H1 (cell line): ENCODE measurements around the gene RFX6.

ENCODE experiments used
- ASH2L ChIP-seq: fragments of 200-600, 300-600 bp; sonication (generic); IDR thresholded peaks from one replicate; pipeline ENCODE4 v1.7.1; 2017; ENCODE audit warnings: low read length
- ATF2 ChIP-seq: IDR thresholded peaks from 2 replicates; pipeline ENCODE4 v1.6.1; 2012; ENCODE audit warnings: low read length, inconsistent platforms
- BACH1 ChIP-seq: IDR thresholded peaks from 2 replicates; pipeline ENCODE4 v1.6.1; 2012; ENCODE audit warnings: low read length, improper control_type of control experiment
- EZH2 ChIP-seq: fragments of 200-600 bp; sonication (generic); IDR thresholded peaks from 2 replicates; pipeline ENCODE4 v1.7.1; 2012; ENCODE audit warnings: low read depth, mild to moderate bottlenecking, moderate library complexity, low read length, inconsistent platforms; ENCODE audit not compliant: severe bottlenecking
- GABPA ChIP-seq: IDR thresholded peaks from 2 replicates; pipeline ENCODE4 v1.6.1; 2011; ENCODE audit warnings: mild to moderate bottlenecking, low read length, moderate library complexity, borderline replicate concordance; ENCODE audit not compliant: insufficient read depth
- JUND ChIP-seq: IDR thresholded peaks from 2 replicates; pipeline ENCODE4 v1.6.1; 2011; ENCODE audit warnings: mild to moderate bottlenecking, improper control_type of control experiment, low read length
- MAX ChIP-seq: IDR thresholded peaks from 2 replicates; pipeline ENCODE4 v1.6.1; 2012; ENCODE audit warnings: inconsistent platforms
- POLR2A ChIP-seq, 2 experiments: IDR thresholded peaks; 1 replicate in 1 of 2; 2 replicates in 1 of 2; pipeline ENCODE4 v1.6.1; 2011; ENCODE audit warnings: low read depth in 2 of 2, low read length in 2 of 2, mild to moderate bottlenecking in 2 of 2; ENCODE audit errors: control extremely low read depth in 1 of 2
- RAD21 ChIP-seq, 2 experiments: IDR thresholded peaks in 1 of 2; conservative IDR thresholded peaks in 1 of 2; 2 replicates each; pipeline ENCODE4 v1.6.1; 2011; ENCODE audit warnings: low read depth in 2 of 2, low read length in 2 of 2, improper control_type of control experiment in 1 of 2, inconsistent platforms in 1 of 2, mild to moderate bottlenecking in 1 of 2, moderate library complexity in 1 of 2
- SIN3A ChIP-seq, 2 experiments: IDR thresholded peaks in 1 of 2; conservative IDR thresholded peaks in 1 of 2; 2 replicates each; pipeline ENCODE4 v1.6.1; 2011 to 2012; ENCODE audit warnings: low read length in 2 of 2, improper control_type of control experiment in 1 of 2, low read depth in 1 of 2, mild to moderate bottlenecking in 1 of 2
- YY1 ChIP-seq: IDR thresholded peaks from 2 replicates; pipeline ENCODE4 v1.6.1; 2011; ENCODE audit warnings: low read depth, mild to moderate bottlenecking, low read length
- ZNF274 ChIP-seq: IDR thresholded peaks from 2 replicates; pipeline ENCODE4 v1.7.0; 2012; ENCODE audit warnings: low read length, borderline replicate concordance; ENCODE audit errors: extremely low read depth
- TF ChIP-seq, protein P1 (sequence below), 3 experiments: IDR thresholded peaks; 1 replicate in 2 of 3; 2 replicates in 1 of 3; pipeline versions ENCODE4 v1.5.1 to v1.6.1; 2011; ENCODE audit warnings: low read length in 3 of 3, mild to moderate bottlenecking in 3 of 3, inconsistent platforms in 2 of 3, low read depth in 1 of 3, moderate library complexity in 1 of 3; ENCODE audit not compliant: insufficient read depth in 1 of 3; ENCODE audit errors: control extremely low read depth in 1 of 3

- TF ChIP-seq, protein P1, sequence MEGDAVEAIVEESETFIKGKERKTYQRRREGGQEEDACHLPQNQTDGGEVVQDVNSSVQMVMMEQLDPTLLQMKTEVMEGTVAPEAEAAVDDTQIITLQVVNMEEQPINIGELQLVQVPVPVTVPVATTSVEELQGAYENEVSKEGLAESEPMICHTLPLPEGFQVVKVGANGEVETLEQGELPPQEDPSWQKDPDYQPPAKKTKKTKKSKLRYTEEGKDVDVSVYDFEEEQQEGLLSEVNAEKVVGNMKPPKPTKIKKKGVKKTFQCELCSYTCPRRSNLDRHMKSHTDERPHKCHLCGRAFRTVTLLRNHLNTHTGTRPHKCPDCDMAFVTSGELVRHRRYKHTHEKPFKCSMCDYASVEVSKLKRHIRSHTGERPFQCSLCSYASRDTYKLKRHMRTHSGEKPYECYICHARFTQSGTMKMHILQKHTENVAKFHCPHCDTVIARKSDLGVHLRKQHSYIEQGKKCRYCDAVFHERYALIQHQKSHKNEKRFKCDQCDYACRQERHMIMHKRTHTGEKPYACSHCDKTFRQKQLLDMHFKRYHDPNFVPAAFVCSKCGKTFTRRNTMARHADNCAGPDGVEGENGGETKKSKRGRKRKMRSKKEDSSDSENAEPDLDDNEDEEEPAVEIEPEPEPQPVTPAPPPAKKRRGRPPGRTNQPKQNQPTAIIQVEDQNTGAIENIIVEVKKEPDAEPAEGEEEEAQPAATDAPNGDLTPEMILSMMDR (IDR thresholded peaks at IDR 0.05; ENCODE audit: control extremely low read depth in 1 of 3, insufficient read depth in 1 of 3, low read depth in 1 of 3, low read length in 3 of 3), result no peak
- TF ChIP-seq ASH2L (no peak), BACH1 (no peak), POLR2A (IDR thresholded peaks at IDR 0.05; ENCODE audit: control extremely low read depth in 1 of 2, low read depth in 2 of 2, low read length in 2 of 2) (no peak), ZNF274 (no peak), EZH2 (no peak), RAD21 (IDR thresholded peaks at IDR 0.05 in 1 of 2, conservative IDR thresholded peaks at IDR 0.05 in 1 of 2; ENCODE audit: low read depth in 2 of 2, low read length in 2 of 2) (no peak), SIN3A (conservative IDR thresholded peaks at IDR 0.05 in 1 of 2, IDR thresholded peaks at IDR 0.05 in 1 of 2; ENCODE audit: low read depth in 1 of 2, low read length in 2 of 2) (no peak), JUND (no peak), GABPA (no peak), ATF2 (no peak), MAX (no peak), YY1 (no peak)
Measured at GRCh38 chr6:116938305-116938704, 61.3 kb downstream of the RFX6 start.
